Epithelial cell of proximal tubule (primary cell): ENCODE results near the gene N4BP3. TPM values are rescaled to one million over a fixed set of nuclear protein-coding genes. Genes with fewer than 3 reads are reported as not detected.
"Not testable (repeated sequence)": the region's sequence is repeated elsewhere in the genome, so short reads cannot be mapped to it uniquely, and the experiment has no call there.

Experiments
- DNase-seq: peaks from one replicate; pipeline ENCODE4 v3.0.0-alpha.2; 2011; ENCODE audit warnings: low read depth
- H3K4me3 ChIP-seq: 2 replicates; pipeline ENCODE4 v1.5.1; 2011; ENCODE audit warnings: low read depth, mild to moderate bottlenecking, low read length
- CTCF ChIP-seq: conservative IDR thresholded peaks from 2 replicates; pipeline ENCODE4 v1.5.1; 2012; ENCODE audit warnings: low read depth, mild to moderate bottlenecking, low read length
- total RNA-seq: library from RNA; depleted of rRNA; stranded (reverse); fragments of >200 nt; gene quantifications from 2 replicates; pipeline ENCODE4 v1.2.3, GENCODE V29; 2015

Gene N4BP3
- total RNA-seq, 1 donor from 2014 or later: 3.1 TPM

GRCh38 chr5:178081571-178082243 lies 31.6 kb upstream of the N4BP3 start:
- DNase-seq: no peak
- TF ChIP-seq CTCF: no peak
- no peak overlapping the region for H3K4me3 ChIP-seq

GRCh38 chr5:178083922-178084321 lies 29.4 kb upstream of the N4BP3 start:
- no peak for DNase-seq
- TF ChIP-seq CTCF: no peak
- no peak overlapping the region for H3K4me3 ChIP-seq

- no peak for DNase-seq
- H3K4me3 ChIP-seq: no peak overlapping the region
- TF ChIP-seq CTCF: no peak
These were observed 28.0 kb upstream of the N4BP3 start for GRCh38 chr5:178085316-178085715.

- TF ChIP-seq CTCF: no peak
- no peak for DNase-seq
- H3K4me3 ChIP-seq: no peak overlapping the region
These were observed 27.1 kb upstream of the N4BP3 start for GRCh38 chr5:178086266-178086665.

GRCh38 chr5:178087199-178087598 lies 26.1 kb upstream of the N4BP3 start:
- not testable (repeated sequence) for H3K4me3 ChIP-seq, DNase-seq

GRCh38 chr5:178090856-178091255 lies 22.5 kb upstream of the N4BP3 start:
- no peak for TF ChIP-seq CTCF
- no peak overlapping the region for H3K4me3 ChIP-seq
- DNase-seq: no peak

- TF ChIP-seq CTCF: no peak
- no peak overlapping the region for H3K4me3 ChIP-seq
- DNase-seq: no peak
These were observed 20.2 kb upstream of the N4BP3 start for GRCh38 chr5:178093134-178093533.
